Activated CD4-positive, alpha-beta T cell treated with anti-CD3 and anti-CD28 coated beads, Interleukin-2, Interleukin-6, amounts not matched to agents 100 ng/mL and 50 ng/mL, durations not matched to agents 16 hours and 8 hours (primary cell): ENCODE data around the gene DMRTB1.

Experiments used
- DNase-seq: peaks from one replicate; pipeline ENCODE4 v3.0.0-alpha.2; 2020

The DMRTB1 gene

GRCh38 chr1:53465023-53465957 is 6.1 kb downstream of the DMRTB1 start:
- no peak for DNase-seq

- DNase-seq, result no peak
Observed at GRCh38 chr1:53467391-53467790, 8.2 kb downstream of the DMRTB1 start.

- DNase-seq, result no peak
Observed at GRCh38 chr1:53468374-53468773, 9.2 kb downstream of the DMRTB1 start.

GRCh38 chr1:53469373-53469772 is 10.2 kb downstream of the DMRTB1 start:
- no peak for DNase-seq

GRCh38 chr1:53470155-53470554 is 11.0 kb downstream of the DMRTB1 start:
- no peak for DNase-seq

GRCh38 chr1:53470584-53470983 is 11.4 kb downstream of the DMRTB1 start:
- DNase-seq, result no peak

- DNase-seq, result no peak
Observed at GRCh38 chr1:53471000-53471399, 11.8 kb downstream of the DMRTB1 start.

GRCh38 chr1:53473463-53473862 is 14.3 kb downstream of the DMRTB1 start:
- DNase-seq, result peak; percentile 30

GRCh38 chr1:53475664-53476063 is 16.5 kb downstream of the DMRTB1 start:
- no peak for DNase-seq

- no peak for DNase-seq
Observed at GRCh38 chr1:53476579-53476978, 17.4 kb downstream of the DMRTB1 start.

GRCh38 chr1:53477651-53478501 is 18.7 kb downstream of the DMRTB1 start:
- DNase-seq, result no peak

GRCh38 chr1:53478502-53478818 is 19.3 kb downstream of the DMRTB1 start:
- no peak for DNase-seq

GRCh38 chr1:53480678-53481077 is 21.5 kb downstream of the DMRTB1 start:
- DNase-seq, result no peak

GRCh38 chr1:53481456-53481855 is 22.3 kb downstream of the DMRTB1 start:
- no peak for DNase-seq

GRCh38 chr1:53482441-53483153 is 23.4 kb downstream of the DMRTB1 start:
- DNase-seq, result no peak

- no peak for DNase-seq
Observed at GRCh38 chr1:53483170-53483569, 24.0 kb downstream of the DMRTB1 start.

GRCh38 chr1:53483656-53484055 is 24.5 kb downstream of the DMRTB1 start:
- DNase-seq, result no peak

GRCh38 chr1:53484705-53485477 is 25.7 kb downstream of the DMRTB1 start:
- no peak for DNase-seq

- DNase-seq, result peak; percentile 80
Observed at GRCh38 chr1:53485478-53486394, 26.5 kb downstream of the DMRTB1 start.

- DNase-seq, result no peak
Observed at GRCh38 chr1:53486395-53487026, 27.3 kb downstream of the DMRTB1 start.

- DNase-seq, result no peak
Observed at GRCh38 chr1:53490351-53490750, 31.2 kb downstream of the DMRTB1 start.
